GM12892 (cell line): ENCODE measurements around the gene CEP112.

Experiments used
- POLR2A ChIP-seq: IDR thresholded peaks from 2 replicates; pipeline ENCODE4 v1.6.1; 2011; ENCODE audit warnings: low read depth, low read length, control low read depth
- POLR2AphosphoS5 ChIP-seq: IDR thresholded peaks from 2 replicates; pipeline ENCODE4 v1.6.1; 2011; ENCODE audit warnings: low read depth, low read length, control low read depth
- TAF1 ChIP-seq: IDR thresholded peaks from 2 replicates; pipeline ENCODE4 v1.6.1; 2011; ENCODE audit warnings: low read depth, mild to moderate bottlenecking, control low read depth, low read length, borderline replicate concordance

GRCh38 chr17:66076546-66077190 lies 115.3 kb downstream of the CEP112 start:
- TF ChIP-seq POLR2A: no peak
- no peak for TF ChIP-seq POLR2AphosphoS5
- no peak for TF ChIP-seq TAF1
